Inflammatory macrophage (primary cell): ENCODE data around the gene USP43.

Source experiments
- DNase-seq, 2 donors: peaks; one replicate each; pipeline ENCODE4 v3.0.0-alpha.2; 2020 to 2022

The USP43 gene

GRCh38 chr17:9666461-9667050 lies 21.2 kb downstream of the USP43 start:
- DNase-seq: no peak

DNA sequence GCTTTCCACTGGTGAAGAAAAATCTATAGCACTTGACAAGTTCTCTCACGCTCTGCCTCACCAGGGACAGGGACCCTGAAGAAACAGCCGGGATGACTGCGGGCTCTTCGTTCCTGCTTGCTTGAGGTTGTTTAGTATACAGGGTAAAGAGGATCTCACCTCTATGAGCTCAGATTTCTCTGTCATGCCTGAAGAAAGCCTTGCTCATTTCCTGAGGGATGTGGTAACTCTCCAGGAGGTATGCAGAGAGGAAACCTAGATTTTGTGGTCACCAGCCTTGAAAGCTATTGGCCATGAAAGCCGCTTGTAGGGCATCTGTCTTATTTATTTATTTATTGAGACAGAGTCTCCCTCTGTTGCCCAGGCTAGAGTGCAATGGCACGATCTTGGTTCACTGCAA lies 23.2 kb downstream of the USP43 start:
- DNase-seq: no peak

- no peak for DNase-seq
These were observed 24.3 kb downstream of the USP43 start for GRCh38 chr17:9669551-9670008.

- DNase-seq: no peak
These were observed 25.3 kb downstream of the USP43 start for GRCh38 chr17:9670596-9670995.

DNA sequence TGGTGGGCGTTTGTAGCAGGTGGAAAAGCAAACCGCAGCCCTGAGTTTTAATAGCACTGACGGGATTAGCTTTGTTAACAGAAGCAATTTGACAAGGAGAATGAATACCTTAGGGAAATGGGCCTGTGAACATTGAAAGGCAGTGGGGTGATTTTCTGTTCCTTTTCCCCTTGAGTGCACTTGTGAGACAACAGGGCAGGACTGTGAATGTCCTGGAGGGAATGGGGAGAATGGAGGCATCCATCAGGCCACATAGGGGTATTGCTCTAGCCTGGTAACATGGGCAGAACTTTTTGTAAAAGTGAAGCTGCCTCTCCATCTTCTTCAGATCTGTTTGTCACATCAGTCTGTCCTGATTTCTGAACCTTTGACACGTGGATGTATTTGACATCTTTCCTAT lies 26.2 kb downstream of the USP43 start:
- DNase-seq: no peak

- no peak for DNase-seq
These were observed 26.9 kb downstream of the USP43 start for GRCh38 chr17:9672266-9672665.

GRCh38 chr17:9672691-9673090 lies 27.4 kb downstream of the USP43 start:
- DNase-seq: no peak

GRCh38 chr17:9676084-9676483 lies 30.8 kb downstream of the USP43 start:
- no peak for DNase-seq

- no peak for DNase-seq
These were observed 31.5 kb downstream of the USP43 start for GRCh38 chr17:9676820-9677310.

GRCh38 chr17:9677411-9677810 lies 32.1 kb downstream of the USP43 start:
- no peak for DNase-seq

DNA sequence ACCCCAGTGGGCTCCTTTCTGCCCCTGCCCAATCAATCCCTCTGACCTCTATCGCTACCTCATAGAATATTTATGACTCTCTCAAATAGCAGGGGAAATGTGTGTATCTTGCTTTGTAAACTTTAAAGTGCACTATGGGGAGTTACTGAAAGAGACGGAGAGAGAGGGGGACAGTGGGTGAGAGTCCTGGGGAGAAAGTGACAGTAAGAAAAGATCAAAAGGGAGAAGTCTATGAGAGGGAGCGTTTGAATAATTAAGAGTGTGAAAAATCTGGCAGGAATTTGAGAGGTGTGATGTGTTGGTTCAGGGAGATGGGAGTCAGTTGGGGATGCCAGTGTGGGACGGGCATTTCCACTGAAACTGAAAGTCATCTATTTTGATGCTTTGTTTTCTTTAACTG lies 32.6 kb downstream of the USP43 start:
- DNase-seq: no peak

GRCh38 chr17:9684955-9685621 lies 39.8 kb downstream of the USP43 start:
- DNase-seq: no peak

DNA sequence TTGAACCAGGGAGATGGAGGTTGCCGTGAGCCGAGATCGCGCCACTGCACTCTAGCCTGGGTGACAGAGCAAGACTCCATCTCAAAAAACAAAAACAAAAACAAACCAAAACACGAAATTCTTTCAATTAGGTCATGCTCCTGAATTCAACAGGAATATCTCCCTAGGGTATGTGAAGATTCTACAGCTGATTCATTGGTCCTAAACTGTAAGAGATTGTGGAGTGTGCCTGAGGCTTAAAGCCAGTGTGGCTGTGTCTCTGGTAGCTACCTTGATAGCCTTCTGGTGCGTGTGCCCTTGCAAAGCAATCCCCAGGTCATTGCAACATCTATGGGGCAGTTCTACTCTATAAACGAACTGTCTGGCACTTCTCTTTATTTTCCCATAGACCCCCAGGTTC lies 48.4 kb downstream of the USP43 start:
- no peak for DNase-seq

- DNase-seq: no peak
These were observed 51.1 kb downstream of the USP43 start for GRCh38 chr17:9696279-9697044.

GRCh38 chr17:9700136-9700535 lies 54.8 kb downstream of the USP43 start:
- DNase-seq: no peak

- DNase-seq: no peak
These were observed 55.6 kb downstream of the USP43 start for GRCh38 chr17:9700754-9701476.

DNA sequence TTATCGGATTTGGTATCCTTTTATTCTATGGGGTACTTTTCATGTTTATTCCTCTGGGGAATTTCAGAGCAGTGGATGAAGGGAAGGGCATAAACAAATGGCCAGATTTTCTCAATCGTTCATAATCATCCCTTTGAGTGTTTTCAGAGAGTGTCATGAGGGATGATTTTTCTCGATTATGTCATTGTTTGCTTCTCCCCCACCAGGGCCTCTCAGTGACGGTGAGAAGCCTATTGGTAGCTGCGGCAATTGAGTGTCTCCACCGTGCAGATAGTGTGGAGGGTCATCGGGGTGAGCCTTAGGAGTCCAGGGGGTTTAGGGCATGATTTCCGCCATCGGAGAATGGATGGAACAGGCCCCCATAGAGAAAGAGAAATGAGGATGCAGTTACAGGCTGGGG lies 57.2 kb downstream of the USP43 start:
- no peak for DNase-seq

- DNase-seq: no peak
These were observed 57.8 kb downstream of the USP43 start for GRCh38 chr17:9702914-9703780.

DNA sequence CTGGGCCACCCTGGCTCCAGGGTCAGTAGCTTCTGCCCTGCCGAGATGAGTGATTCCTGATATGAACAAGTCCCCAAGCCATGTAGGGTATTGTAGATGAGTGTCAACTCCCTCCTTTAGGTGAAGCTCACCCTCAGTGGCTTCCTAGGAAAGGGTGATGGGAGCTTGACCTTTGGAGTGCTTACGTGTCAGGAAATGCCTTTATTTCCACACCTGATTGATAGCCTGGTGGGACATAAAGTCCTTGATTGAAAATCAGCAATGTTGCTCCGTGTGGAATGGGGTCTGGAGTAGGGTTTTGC lies 58.4 kb downstream of the USP43 start:
- DNase-seq: no peak

DNA sequence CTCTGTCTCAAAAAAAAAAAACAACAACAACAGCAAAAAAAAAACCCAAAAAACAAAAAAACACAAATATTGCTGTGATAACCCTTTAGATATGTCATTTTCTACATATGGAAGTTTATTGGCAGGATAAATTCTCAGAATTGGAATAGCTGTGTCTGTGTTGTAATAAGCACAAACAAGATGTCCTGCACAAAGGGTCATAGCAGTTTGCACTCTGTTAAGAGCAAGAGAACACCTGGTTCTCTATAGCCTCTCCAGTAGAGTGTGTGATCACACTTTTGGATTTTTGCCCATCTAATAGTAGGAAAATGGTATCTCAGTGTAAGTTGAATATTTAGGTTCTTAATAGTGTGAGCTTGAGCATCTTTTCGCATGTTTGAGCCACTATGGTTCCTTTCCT lies 60.4 kb downstream of the USP43 start:
- DNase-seq: no peak

DNA sequence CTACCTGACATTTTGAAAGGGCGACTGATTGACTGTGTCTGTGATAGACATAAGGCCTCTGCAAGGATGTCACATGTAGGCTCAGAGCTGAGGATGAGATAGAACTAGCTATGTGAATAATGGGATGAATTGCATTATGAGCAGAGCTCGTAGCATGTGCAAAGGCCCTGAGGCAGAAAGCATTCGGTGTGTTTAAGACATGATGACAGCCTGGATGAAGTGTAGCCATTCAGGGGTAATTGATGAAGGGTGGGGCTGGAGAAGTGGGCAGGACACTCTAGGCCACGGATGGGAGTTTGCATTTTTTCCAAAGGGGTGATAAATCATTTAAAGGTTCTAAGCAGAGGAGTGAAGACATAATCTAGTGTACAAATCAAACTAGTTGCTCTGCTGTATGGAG lies 62.6 kb downstream of the USP43 start:
- DNase-seq: no peak

GRCh38 chr17:9714801-9715200 lies 69.5 kb downstream of the USP43 start:
- no peak for DNase-seq
